WTC11 (cell line): ENCODE results near the gene PRPF6. TPM values are rescaled to one million over a fixed set of nuclear protein-coding genes. Genes with fewer than 3 reads are reported as not detected.

Experiments
- ATAC-seq: fragments of 200-7000 bp; cut with Tn5 transposase; 2 replicates; pipeline ENCODE4 v1.10.0; 2021; ENCODE audit warnings: mild to moderate bottlenecking, moderate library complexity
- CTCF ChIA-PET: fragments of 300-600 bp; sonication (Branson Sonifier 250); formaldehyde crosslinking; loops from one replicate; lab custom pipeline; 2021; ENCODE audit warnings: antibody characterized with exemption; lab: Charles Lee
- POLR2A ChIA-PET: fragments of 350-600 bp; sonication (Branson Sonifier 250); formaldehyde crosslinking; loops from one replicate; lab custom pipeline; 2021; ENCODE audit warnings: antibody characterized with exemption; lab: Charles Lee
- DNase-seq: peaks from one replicate; pipeline ENCODE4 v3.0.0; 2021; ENCODE audit warnings: low spot score
- H3K27ac Mint-ChIP-seq: 2 replicates; pipeline ENCODE4 v1.8.0; 2021; ENCODE audit warnings: mixed read lengths
- H3K27me3 Mint-ChIP-seq: 2 replicates; pipeline ENCODE4 v1.8.0; 2021; ENCODE audit warnings: low read depth, mild to moderate bottlenecking, moderate library complexity, mixed read lengths
- H3K36me3 Mint-ChIP-seq: 2 replicates; pipeline ENCODE4 v1.8.0; 2021; ENCODE audit warnings: mixed read lengths
- H3K4me1 Mint-ChIP-seq: 2 replicates; pipeline ENCODE4 v1.8.0; 2022; ENCODE audit warnings: mixed read lengths
- H3K4me3 Mint-ChIP-seq: 2 replicates; pipeline ENCODE4 v1.8.0; 2021; ENCODE audit warnings: mild to moderate bottlenecking, moderate library complexity, mixed read lengths
- H3K9me3 Mint-ChIP-seq: 2 replicates; pipeline ENCODE4 v1.8.0; 2021; ENCODE audit warnings: mixed read lengths
- CBFB ChIP-seq: sonication (generic); formaldehyde crosslinking; IDR thresholded peaks from 2 replicates; pipeline ENCODE4 v1.8.1; 2022; ENCODE audit warnings: mild to moderate bottlenecking, low read depth, missing genetic modification reagents
- EMX1 ChIP-seq: fragments of 250-450 bp; sonication (Bioruptor Pico); IDR thresholded peaks from 2 replicates; pipeline ENCODE4 v1.8.0; 2021; ENCODE audit warnings: mild to moderate bottlenecking
- NFATC4 ChIP-seq: fragments of 250-450 bp; sonication (Bioruptor Pico); IDR thresholded peaks from 2 replicates; pipeline ENCODE4 v1.9.0; 2021; ENCODE audit warnings: mild to moderate bottlenecking
- SMAD4 ChIP-seq: sonication (generic); formaldehyde crosslinking; IDR thresholded peaks from 2 replicates; pipeline ENCODE4 v1.8.0; 2022; ENCODE audit warnings: mild to moderate bottlenecking, missing genetic modification reagents
- TEAD4 ChIP-seq: sonication (generic); formaldehyde crosslinking; IDR thresholded peaks from 2 replicates; pipeline ENCODE4 v1.8.0; 2022; ENCODE audit warnings: mild to moderate bottlenecking, missing genetic modification reagents
- total RNA-seq: library from RNA; stranded (reverse); gene quantifications from 3 replicates; pipeline ENCODE4 v1.2.3, GENCODE V29; 2021
- TF ChIP-seq, protein P1 (sequence below): fragments of 250-450 bp; sonication (Bioruptor Pico); IDR thresholded peaks from 2 replicates; pipeline ENCODE4 v1.9.0; 2021; ENCODE audit warnings: mild to moderate bottlenecking, borderline replicate concordance
- TF ChIP-seq, protein P2 (sequence below): sonication (generic); formaldehyde crosslinking; IDR thresholded peaks from 2 replicates; pipeline ENCODE4 v1.8.0; 2022; ENCODE audit warnings: missing genetic modification reagents
- TF ChIP-seq, protein P3 (sequence below): sonication (generic); formaldehyde crosslinking; IDR thresholded peaks from 2 replicates; pipeline ENCODE4 v1.8.0; 2022; ENCODE audit warnings: mild to moderate bottlenecking, missing genetic modification reagents
- TF ChIP-seq, protein P4 (sequence below): sonication (generic); formaldehyde crosslinking; conservative IDR thresholded peaks from 2 replicates; pipeline ENCODE4 v1.8.1; 2023; ENCODE audit warnings: mild to moderate bottlenecking, low read depth, missing genetic modification reagents, moderate library complexity
- TF ChIP-seq, protein P5 (sequence below): fragments of 250-450 bp; sonication (Bioruptor Pico); IDR thresholded peaks from 2 replicates; pipeline ENCODE4 v2.1.2; 2022; ENCODE audit warnings: mild to moderate bottlenecking, moderate library complexity

PRPF6 gene
- total RNA-seq, 1 experiment from 2014 or later, result 79.4 TPM

DNA sequence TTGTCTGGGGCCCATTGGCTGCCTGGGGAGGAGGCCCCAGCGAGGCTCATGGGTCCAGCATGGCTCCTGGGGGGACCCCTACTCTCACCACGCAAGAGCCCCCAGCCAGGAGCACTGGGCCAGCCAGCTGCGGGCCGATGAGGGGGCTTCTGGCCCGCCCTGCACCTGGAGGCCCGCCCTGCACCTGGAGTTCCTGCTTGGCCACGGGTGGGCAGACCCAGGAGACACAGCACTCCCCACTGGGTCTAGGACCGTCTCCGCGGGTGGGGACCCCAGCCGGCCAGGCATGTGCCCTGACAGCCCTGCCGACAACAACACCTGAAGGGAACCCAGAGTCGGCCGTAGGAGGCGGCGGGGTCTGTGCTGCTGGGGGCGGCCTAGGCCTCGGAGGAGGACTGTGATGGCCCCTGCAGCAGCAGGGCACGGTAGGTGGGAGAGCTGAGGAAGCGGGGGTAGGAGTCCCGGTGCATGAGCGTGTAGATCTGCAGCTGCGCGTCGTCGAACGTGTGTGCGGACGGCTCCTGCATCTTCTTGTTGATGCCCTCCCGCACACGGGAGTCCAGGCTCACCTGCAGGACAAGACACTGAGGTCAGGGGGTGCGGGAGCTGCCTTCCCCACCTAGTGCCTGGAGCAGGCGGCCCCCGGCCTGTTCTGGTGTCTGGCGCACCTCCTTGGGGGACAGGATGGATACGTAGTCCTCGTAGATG is 92.7 kb downstream of the PRPF6 start:
- H3K9me3 Mint-ChIP-seq, result no peaks in the 10 kb centered on the region
- CTCF ChIA-PET, result interaction anchor here (0.9 to 1.3 kb wide), 4 partner anchors 29 to 93 kb away, joined by 3 to 4 read pairs (median 3); partner anchors contain the start of gene PRPF6

More for the DNA sequence above, 92.7 kb downstream of the PRPF6 start:
- H3K4me1 Mint-ChIP-seq, result peaks cover 4% of the 10 kb centered on the region
- DNase-seq (no peak), ATAC-seq (no peak)
- no peak overlapping the region for H3K4me3 Mint-ChIP-seq
- TF ChIP-seq, protein P1, sequence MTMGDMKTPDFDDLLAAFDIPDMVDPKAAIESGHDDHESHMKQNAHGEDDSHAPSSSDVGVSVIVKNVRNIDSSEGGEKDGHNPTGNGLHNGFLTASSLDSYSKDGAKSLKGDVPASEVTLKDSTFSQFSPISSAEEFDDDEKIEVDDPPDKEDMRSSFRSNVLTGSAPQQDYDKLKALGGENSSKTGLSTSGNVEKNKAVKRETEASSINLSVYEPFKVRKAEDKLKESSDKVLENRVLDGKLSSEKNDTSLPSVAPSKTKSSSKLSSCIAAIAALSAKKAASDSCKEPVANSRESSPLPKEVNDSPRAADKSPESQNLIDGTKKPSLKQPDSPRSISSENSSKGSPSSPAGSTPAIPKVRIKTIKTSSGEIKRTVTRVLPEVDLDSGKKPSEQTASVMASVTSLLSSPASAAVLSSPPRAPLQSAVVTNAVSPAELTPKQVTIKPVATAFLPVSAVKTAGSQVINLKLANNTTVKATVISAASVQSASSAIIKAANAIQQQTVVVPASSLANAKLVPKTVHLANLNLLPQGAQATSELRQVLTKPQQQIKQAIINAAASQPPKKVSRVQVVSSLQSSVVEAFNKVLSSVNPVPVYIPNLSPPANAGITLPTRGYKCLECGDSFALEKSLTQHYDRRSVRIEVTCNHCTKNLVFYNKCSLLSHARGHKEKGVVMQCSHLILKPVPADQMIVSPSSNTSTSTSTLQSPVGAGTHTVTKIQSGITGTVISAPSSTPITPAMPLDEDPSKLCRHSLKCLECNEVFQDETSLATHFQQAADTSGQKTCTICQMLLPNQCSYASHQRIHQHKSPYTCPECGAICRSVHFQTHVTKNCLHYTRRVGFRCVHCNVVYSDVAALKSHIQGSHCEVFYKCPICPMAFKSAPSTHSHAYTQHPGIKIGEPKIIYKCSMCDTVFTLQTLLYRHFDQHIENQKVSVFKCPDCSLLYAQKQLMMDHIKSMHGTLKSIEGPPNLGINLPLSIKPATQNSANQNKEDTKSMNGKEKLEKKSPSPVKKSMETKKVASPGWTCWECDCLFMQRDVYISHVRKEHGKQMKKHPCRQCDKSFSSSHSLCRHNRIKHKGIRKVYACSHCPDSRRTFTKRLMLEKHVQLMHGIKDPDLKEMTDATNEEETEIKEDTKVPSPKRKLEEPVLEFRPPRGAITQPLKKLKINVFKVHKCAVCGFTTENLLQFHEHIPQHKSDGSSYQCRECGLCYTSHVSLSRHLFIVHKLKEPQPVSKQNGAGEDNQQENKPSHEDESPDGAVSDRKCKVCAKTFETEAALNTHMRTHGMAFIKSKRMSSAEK (CRISPR knock-in tag), result no peak
- TF ChIP-seq SMAD4 (CRISPR knock-in tag) (no peak), CBFB (CRISPR knock-in tag) (no peak), EMX1 (no peak), TEAD4 (CRISPR knock-in tag) (no peak), NFATC4 (no peak)
- TF ChIP-seq, protein P2, sequence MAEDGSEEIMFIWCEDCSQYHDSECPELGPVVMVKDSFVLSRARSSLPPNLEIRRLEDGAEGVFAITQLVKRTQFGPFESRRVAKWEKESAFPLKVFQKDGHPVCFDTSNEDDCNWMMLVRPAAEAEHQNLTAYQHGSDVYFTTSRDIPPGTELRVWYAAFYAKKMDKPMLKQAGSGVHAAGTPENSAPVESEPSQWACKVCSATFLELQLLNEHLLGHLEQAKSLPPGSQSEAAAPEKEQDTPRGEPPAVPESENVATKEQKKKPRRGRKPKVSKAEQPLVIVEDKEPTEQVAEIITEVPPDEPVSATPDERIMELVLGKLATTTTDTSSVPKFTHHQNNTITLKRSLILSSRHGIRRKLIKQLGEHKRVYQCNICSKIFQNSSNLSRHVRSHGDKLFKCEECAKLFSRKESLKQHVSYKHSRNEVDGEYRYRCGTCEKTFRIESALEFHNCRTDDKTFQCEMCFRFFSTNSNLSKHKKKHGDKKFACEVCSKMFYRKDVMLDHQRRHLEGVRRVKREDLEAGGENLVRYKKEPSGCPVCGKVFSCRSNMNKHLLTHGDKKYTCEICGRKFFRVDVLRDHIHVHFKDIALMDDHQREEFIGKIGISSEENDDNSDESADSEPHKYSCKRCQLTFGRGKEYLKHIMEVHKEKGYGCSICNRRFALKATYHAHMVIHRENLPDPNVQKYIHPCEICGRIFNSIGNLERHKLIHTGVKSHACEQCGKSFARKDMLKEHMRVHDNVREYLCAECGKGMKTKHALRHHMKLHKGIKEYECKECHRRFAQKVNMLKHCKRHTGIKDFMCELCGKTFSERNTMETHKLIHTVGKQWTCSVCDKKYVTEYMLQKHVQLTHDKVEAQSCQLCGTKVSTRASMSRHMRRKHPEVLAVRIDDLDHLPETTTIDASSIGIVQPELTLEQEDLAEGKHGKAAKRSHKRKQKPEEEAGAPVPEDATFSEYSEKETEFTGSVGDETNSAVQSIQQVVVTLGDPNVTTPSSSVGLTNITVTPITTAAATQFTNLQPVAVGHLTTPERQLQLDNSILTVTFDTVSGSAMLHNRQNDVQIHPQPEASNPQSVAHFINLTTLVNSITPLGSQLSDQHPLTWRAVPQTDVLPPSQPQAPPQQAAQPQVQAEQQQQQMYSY (CRISPR knock-in tag), result no peak
- TF ChIP-seq, protein P3, sequence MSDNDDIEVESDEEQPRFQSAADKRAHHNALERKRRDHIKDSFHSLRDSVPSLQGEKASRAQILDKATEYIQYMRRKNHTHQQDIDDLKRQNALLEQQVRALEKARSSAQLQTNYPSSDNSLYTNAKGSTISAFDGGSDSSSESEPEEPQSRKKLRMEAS (CRISPR knock-in tag), result no peak
- TF ChIP-seq, protein P4, sequence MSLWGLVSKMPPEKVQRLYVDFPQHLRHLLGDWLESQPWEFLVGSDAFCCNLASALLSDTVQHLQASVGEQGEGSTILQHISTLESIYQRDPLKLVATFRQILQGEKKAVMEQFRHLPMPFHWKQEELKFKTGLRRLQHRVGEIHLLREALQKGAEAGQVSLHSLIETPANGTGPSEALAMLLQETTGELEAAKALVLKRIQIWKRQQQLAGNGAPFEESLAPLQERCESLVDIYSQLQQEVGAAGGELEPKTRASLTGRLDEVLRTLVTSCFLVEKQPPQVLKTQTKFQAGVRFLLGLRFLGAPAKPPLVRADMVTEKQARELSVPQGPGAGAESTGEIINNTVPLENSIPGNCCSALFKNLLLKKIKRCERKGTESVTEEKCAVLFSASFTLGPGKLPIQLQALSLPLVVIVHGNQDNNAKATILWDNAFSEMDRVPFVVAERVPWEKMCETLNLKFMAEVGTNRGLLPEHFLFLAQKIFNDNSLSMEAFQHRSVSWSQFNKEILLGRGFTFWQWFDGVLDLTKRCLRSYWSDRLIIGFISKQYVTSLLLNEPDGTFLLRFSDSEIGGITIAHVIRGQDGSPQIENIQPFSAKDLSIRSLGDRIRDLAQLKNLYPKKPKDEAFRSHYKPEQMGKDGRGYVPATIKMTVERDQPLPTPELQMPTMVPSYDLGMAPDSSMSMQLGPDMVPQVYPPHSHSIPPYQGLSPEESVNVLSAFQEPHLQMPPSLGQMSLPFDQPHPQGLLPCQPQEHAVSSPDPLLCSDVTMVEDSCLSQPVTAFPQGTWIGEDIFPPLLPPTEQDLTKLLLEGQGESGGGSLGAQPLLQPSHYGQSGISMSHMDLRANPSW (CRISPR knock-in tag), result no peak
- TF ChIP-seq, protein P5, sequence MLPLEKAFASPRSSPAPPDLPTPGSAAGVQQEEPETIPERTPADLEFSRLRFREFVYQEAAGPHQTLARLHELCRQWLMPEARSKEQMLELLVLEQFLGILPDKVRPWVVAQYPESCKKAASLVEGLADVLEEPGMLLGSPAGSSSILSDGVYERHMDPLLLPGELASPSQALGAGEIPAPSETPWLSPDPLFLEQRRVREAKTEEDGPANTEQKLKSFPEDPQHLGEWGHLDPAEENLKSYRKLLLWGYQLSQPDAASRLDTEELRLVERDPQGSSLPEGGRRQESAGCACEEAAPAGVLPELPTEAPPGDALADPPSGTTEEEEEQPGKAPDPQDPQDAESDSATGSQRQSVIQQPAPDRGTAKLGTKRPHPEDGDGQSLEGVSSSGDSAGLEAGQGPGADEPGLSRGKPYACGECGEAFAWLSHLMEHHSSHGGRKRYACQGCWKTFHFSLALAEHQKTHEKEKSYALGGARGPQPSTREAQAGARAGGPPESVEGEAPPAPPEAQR, result no peak
- no peaks in the 10 kb centered on the region for H3K36me3 Mint-ChIP-seq
- no peaks in the 10 kb centered on the region; the same call in 1 of the 2 replicates for H3K27me3 Mint-ChIP-seq
- H3K27ac Mint-ChIP-seq, result no peak overlapping the region
- POLR2A ChIA-PET, result no interaction called here
